HG03439 (cell line): ENCODE data around the gene MAN1A1.

Experiments
- ATAC-seq: cut with Tn5 transposase; IDR thresholded peaks from one replicate; pipeline ENCODE4 v1.9.1; 2021; ENCODE audit warnings: mild to moderate bottlenecking, moderate library complexity; ENCODE audit not compliant: unreplicated experiment

Gene MAN1A1

GRCh38 chr6:119274197-119274595 lies 75.4 kb downstream of the MAN1A1 start:
- no peak for ATAC-seq

DNA sequence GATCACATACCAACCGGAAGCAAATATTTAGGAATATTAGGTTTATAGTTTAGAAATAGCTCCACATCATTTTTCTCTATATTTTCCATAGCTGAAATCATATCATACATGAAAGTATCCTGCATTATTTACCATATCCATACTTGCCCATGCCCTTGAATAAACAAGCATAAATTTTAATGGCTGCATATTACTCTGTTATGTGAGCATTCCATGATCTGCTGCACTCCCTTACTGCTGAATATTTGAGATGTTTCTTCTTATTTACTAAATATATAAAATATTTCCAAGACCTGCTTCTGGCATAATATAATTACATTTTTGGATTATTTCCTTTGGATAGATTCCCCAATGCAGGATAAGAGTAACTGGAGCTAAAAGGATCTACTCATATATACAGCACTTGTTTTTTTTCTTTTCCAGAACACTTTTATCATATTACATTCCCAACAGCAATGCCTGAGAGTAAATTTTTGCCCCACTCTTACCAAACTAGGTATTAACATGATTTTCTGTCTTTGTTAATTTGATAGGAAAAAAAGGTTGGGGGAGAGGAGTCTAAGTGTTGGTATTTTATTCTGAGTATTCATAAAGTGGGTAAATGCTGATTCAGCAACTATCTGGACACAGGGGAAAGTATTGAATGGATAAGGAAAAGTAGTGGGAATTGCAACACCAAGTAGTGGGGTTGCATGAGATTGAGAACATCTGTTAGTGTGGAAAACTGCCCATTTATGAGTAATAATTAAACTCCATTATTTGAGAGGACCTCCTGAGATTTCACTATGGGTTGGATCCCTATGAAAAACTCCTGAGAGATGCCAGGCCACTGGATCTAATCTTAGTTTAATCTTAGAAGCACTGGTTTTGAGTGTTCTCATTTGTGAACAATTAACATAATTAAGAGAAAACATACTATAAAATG lies 76.0 kb downstream of the MAN1A1 start:
- ATAC-seq: no peak

DNA sequence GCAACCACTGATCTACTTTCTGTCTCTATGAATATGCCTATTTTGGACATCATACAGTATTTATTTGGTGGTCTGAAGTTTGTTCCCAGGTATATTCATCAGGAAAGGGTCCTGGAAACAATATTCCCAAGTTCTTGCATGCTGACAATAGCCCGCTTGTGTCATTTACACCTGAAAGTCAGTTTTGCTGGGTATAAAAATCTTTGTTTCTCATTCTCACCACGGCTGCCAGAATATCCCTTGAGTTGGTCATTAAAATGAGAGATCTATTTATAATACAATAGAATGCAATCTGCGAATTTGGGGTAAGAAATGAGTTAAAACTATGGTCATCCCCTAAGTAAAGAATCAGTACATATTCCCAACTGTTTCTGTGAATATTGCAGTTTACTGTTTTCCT lies 79.0 kb downstream of the MAN1A1 start:
- no peak for ATAC-seq

DNA sequence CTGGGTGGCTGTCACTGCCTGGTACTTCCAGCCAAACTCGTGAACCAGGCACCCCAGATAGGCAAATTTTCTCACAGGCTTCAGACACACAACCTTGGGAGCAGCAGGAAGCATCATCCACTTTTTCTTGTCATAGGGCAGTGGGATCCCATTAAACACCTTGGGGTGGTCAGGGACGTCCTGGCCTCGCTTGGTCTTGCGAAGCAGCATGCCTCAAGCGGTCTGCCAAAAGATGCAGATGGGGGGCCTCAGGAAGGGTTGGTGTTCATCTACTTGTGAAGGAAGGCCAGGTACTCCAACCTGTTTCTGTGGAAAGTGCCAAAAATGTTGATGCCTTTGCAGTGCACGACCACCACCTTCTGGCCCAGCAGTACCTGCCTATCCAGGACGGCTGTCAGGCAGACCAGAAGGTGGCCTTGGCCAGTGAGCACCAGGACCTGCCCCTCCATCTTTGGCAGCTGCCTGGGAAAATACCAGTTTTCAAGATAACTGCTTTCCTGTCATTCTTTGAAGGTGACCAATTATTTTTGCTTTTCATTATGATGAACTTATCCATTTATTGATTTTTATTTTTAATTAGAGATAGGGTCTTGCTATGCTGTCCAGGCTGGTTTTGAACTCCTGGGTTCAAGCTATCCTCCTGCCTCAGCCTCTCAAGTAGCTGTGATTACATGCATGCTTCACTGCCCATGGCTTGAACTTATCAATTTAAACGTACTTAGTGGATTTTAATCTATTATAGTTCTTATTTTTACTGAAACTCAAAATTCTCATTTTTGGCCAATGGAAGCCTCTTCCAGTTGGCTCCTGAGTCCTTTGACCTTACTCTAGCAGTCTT lies 80.1 kb downstream of the MAN1A1 start:
- ATAC-seq: no peak

DNA sequence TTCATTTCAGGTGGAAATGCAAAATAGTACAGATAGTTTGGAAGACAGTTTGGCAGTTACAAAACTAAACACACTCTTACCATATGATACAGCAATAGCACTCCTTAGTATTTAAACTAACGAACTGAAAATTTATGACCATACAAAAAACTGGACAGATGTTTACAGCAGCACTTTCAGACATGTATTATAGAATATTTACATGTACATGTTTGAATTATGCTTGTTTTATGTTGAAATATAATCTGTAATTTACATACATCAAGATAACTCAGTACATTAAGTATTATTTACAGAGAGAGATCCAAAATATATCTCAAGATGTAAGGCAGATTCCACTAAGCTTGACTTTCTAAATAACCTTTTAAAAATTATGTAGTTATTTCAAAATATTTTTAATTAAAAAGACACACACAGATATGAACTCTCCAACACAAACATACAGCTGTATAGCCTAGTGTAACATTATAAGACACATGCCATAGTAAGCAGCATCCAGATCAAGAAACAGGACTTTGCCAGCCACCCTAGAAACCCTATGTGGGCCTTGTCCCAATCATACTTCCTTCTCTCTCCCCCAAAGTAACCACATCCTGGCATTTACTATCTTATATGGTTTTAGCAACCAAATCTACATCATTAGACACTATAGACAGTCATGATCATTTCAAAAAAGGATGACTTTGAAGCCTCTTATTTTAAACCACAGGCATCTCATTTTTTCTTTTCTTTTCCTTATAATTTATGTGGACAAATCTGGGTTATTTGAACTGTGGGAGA lies 82.2 kb downstream of the MAN1A1 start:
- no peak for ATAC-seq

DNA sequence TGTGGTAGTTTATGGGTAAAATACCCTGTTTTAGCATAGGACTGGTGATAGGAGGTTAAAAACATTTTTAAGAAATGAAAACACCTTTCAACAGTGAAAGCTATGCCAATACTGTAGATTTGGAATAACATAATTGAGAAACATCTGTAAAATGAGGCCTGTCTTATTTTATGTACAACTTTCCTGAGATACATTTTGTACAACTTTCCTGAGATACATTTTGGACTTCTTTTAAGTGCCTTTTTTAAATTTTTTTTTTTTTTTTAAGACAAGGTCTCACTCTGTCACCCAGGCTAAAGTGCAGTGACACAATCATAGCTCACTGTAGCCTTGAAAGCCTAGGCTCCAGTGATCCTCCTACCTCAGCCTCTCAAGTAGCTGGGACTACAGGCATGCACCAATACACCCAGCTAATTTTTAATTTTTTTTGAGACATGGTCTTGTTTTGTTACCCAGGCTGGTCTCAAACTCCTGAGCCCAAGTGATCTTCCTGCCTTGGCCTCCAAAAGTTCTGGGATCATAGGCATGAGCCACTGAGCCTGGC lies 84.6 kb downstream of the MAN1A1 start:
- ATAC-seq: no peak

DNA sequence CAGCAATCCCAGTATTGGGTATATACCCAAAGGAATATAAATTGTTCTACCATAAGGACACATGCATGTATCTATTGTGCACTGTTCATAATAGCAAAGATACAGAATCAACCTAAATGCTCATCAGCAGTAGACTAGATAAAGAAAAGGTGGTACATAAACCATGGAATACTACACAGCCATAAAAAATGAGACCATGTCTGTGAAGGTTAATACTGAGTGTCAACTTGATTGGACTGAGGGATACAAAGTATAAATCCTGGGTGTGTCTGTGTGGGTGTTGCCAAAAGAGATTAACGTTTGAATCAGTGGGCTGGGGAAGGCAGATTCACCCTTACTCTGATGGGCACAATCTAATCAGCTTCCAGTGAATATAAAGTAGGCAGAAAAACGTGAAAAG lies 86.9 kb downstream of the MAN1A1 start:
- ATAC-seq: no peak

DNA sequence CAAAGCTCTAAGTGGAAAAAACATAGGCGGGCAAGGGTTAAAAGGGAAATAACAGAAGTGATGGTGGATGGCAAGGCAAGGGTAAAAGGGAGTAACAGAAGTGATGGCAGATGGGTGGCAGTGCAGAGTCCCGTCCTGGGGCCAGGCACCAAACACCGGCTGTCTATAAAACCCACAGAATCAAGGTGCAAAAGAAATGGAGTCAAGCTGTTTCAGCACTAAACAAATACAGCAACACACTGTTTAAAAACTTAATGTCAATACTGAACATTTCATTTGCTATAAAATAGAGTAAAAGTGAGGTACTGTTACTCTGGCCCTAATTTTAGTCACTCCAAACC lies 87.6 kb downstream of the MAN1A1 start:
- ATAC-seq: no peak

- no peak for ATAC-seq
Observed at GRCh38 chr6:119259027-119259426, 90.5 kb downstream of the MAN1A1 start.

GRCh38 chr6:119257726-119258125 lies 91.8 kb downstream of the MAN1A1 start:
- ATAC-seq: no peak

GRCh38 chr6:119256978-119257462 lies 92.5 kb downstream of the MAN1A1 start:
- ATAC-seq: no peak

GRCh38 chr6:119256392-119256791 lies 93.2 kb downstream of the MAN1A1 start:
- no peak for ATAC-seq

GRCh38 chr6:119255492-119255891 lies 94.1 kb downstream of the MAN1A1 start:
- ATAC-seq: no peak

DNA sequence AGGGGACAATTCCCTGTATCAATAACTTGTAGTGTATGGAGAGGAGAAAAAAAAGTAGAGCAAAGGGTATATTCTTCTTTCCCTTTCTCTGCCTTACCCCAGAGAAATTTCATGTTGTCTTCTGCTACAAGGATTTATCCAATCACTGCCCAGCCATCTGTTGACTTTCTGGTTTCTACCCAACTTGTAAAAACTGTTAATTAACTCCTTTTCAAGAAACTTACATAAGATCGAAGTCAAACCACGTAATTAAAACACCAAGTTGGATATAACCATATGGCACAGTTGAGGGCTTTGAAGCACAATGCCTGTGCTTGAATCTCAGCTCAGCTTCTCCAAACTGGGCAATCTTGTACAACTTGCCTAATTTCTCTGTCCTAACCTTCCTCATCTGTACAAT lies 99.5 kb downstream of the MAN1A1 start:
- ATAC-seq: no peak

DNA sequence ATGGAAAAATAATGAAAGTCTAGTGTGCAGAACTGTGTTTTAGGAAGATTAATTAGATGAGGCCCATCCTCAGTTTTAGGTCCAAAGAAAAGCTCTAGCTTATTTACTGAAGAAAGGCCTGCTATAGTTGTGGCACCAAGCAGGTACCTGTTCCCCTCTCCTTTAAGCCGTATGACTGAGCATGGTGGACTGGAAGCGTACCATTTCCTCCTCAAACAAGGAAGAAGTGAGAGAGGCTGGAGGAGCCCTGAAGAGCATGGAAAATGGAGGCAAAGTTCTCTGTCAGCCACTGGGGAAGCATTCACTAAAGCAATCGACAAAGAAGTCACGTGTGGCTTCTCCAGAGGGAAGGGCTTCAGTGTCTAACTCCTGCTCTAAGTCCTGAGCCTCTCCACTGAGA lies 100.2 kb downstream of the MAN1A1 start:
- ATAC-seq: no peak

- no peak for ATAC-seq
Observed at GRCh38 chr6:119247504-119247903, 102.1 kb downstream of the MAN1A1 start.

- no peak for ATAC-seq
Observed at GRCh38 chr6:119243657-119244056, 105.9 kb downstream of the MAN1A1 start.

- ATAC-seq: no peak
Observed at GRCh38 chr6:119243037-119243436, 106.5 kb downstream of the MAN1A1 start.

- no peak for ATAC-seq
Observed at GRCh38 chr6:119241540-119242309, 107.8 kb downstream of the MAN1A1 start.

GRCh38 chr6:119241111-119241465 lies 108.5 kb downstream of the MAN1A1 start:
- no peak for ATAC-seq
